K562 (cell line): ENCODE measurements around the gene PPP1R15B. TPM values are rescaled to one million over a fixed set of nuclear protein-coding genes. Genes with fewer than 3 reads are reported as not detected.

Source experiments
- ATAC-seq: fragments of 200-7000 bp; cut with Tn5 transposase; 3 replicates; pipeline ENCODE4 v1.9.1; 2020; ENCODE audit warnings: moderate library complexity
- BruUV-seq: library from RNA; stranded (reverse); fragments of 400-500 nt; replicated peaks from 2 replicates; lab custom pipeline; 2021; lab: Mats Ljungman, UMichigan
- CTCF ChIA-PET: fragments of 300-600 bp; formaldehyde crosslinking; extraction: SDS; loops from one replicate; lab custom pipeline; 2021; ENCODE audit warnings: low intra/inter-chr PET ratio; lab: Yijun Ruan, JAX
- POLR2A ChIA-PET: fragments of 300-600, 350-650 bp; sonication (Branson Sonifier 250); formaldehyde crosslinking; extraction: SDS; loops from one replicate; lab custom pipeline; 2021; ENCODE audit warnings: antibody characterized with exemption, inconsistent platforms; lab: Yijun Ruan, JAX
- DNase-seq, 4 experiments: peaks; one replicate each; pipeline versions ENCODE4 v3.0.0 to v3.0.0-alpha.2; 2011 to 2018; ENCODE audit warnings: low spot score in 3 of 4, mixed read lengths in 3 of 4; ENCODE audit errors: extremely low read depth in 1 of 4
- FAIRE-seq: peaks from 2 replicates; lab custom pipeline; 2011; peaks lifted over from hg19 to GRCh38; lab: Jason Lieb, UNC
- H2AFZ ChIP-seq: 2 replicates; pipeline ENCODE4 v1.6.0; 2011; ENCODE audit warnings: low read depth, low read length, control low read depth, inconsistent platforms
- H3K27ac ChIP-seq: fragments of 200-600 bp; 3 replicates; pipeline ENCODE4 v1.8.0; 2011; ENCODE audit warnings: low read depth, mild to moderate bottlenecking, control low read depth, inconsistent platforms, low read length, moderate library complexity, mixed read lengths; ENCODE audit errors: extremely low read depth
- H3K27me3 ChIP-seq, 2 experiments: fragments of 300-600 bp in 1 of 2; 2 replicates in 1 of 2; 3 replicates in 1 of 2; pipeline versions ENCODE4 v1.6.0 to v1.8.0; 2011; ENCODE audit warnings: inconsistent platforms in 2 of 2, low read length in 2 of 2, mild to moderate bottlenecking in 1 of 2, mixed read lengths in 1 of 2, moderate library complexity in 1 of 2; ENCODE audit not compliant: control insufficient read depth in 2 of 2, insufficient read depth in 2 of 2
- H3K36me3 ChIP-seq: fragments of 300-600 bp; 3 replicates; pipeline ENCODE4 v1.8.0; 2011; ENCODE audit warnings: mild to moderate bottlenecking, low read length, inconsistent platforms; ENCODE audit not compliant: control insufficient read depth, insufficient read depth
- H3K4me1 ChIP-seq, 2 experiments: fragments of 200-600 bp in 1 of 2; replicated peaks in 1 of 2; 2 replicates in 1 of 2; 3 replicates in 1 of 2; pipeline versions ENCODE4 v1.5.1 to v1.8.0; 2011; ENCODE audit warnings: inconsistent platforms in 2 of 2, low read length in 2 of 2, mild to moderate bottlenecking in 1 of 2, mixed read lengths in 1 of 2, moderate library complexity in 1 of 2; ENCODE audit not compliant: control insufficient read depth in 2 of 2, insufficient read depth in 2 of 2
- H3K4me2 ChIP-seq: 2 replicates; pipeline ENCODE4 v1.6.1; 2011; ENCODE audit warnings: low read length, control low read depth, inconsistent platforms, mixed read lengths; ENCODE audit not compliant: insufficient read depth
- H3K4me3 ChIP-seq: fragments of 200-600 bp; sonication (generic), shearing (Covaris generic); 2 replicates; pipeline ENCODE4 v1.5.1; 2016; ENCODE audit warnings: control low read depth, inconsistent platforms
- H3K79me2 ChIP-seq: fragments of 200-600 bp; 3 replicates; pipeline ENCODE4 v1.8.0; 2011; ENCODE audit warnings: low read length, inconsistent platforms; ENCODE audit not compliant: control insufficient read depth, insufficient read depth
- H3K9ac ChIP-seq, 2 experiments: 2 replicates each; pipeline versions ENCODE4 v1.6.0 to v1.6.1; 2011; ENCODE audit warnings: low read depth in 2 of 2, low read length in 2 of 2, control low read depth in 1 of 2, inconsistent platforms in 1 of 2, mild to moderate bottlenecking in 1 of 2, mixed read lengths in 1 of 2; ENCODE audit not compliant: insufficient read depth in 1 of 2
- H3K9me1 ChIP-seq: one replicate; pipeline ENCODE4 v1.6.0; 2011; ENCODE audit warnings: inconsistent platforms, mild to moderate bottlenecking, low read length, moderate library complexity; ENCODE audit not compliant: control insufficient read depth, insufficient read depth
- H3K9me3 ChIP-seq: replicated peaks from 2 replicates; pipeline ENCODE4 v1.5.1; 2011; ENCODE audit warnings: low read depth, low read length, inconsistent platforms; ENCODE audit not compliant: control insufficient read depth, insufficient read depth
- H4K20me1 ChIP-seq: replicated peaks from 2 replicates; pipeline ENCODE4 v1.6.1; 2011; ENCODE audit warnings: low read length, inconsistent platforms, mixed read lengths; ENCODE audit not compliant: control insufficient read depth, insufficient read depth
- CTBP1 ChIP-seq: fragments of 450-650 bp; IDR thresholded peaks from 2 replicates; pipeline ENCODE4 v1.6.1; 2016; ENCODE audit warnings: borderline replicate concordance
- LEF1 ChIP-seq: fragments of 450-650 bp; IDR thresholded peaks from 2 replicates; pipeline ENCODE4 v1.6.1; 2016; ENCODE audit warnings: mild to moderate bottlenecking
- NR2C1 ChIP-seq, 2 experiments: fragments of 450-650 bp; IDR thresholded peaks; 2 replicates each; pipeline ENCODE4 v1.6.1; 2017; ENCODE audit warnings: mild to moderate bottlenecking in 2 of 2, antibody characterized with exemption in 1 of 2, inconsistent platforms in 1 of 2, missing compliant biosample characterization in 1 of 2, missing genetic modification characterization in 1 of 2
- PRDM10 ChIP-seq: fragments of 450-650 bp; IDR thresholded peaks from 2 replicates; pipeline ENCODE4 v1.6.1; 2018; ENCODE audit not compliant: partially characterized antibody
- TEAD1 ChIP-seq, 2 experiments: fragments of 450-650 bp in 1 of 2; sonication (generic) in 1 of 2; formaldehyde crosslinking; IDR thresholded peaks; 2 replicates each; pipeline versions ENCODE4 v1.4.0 to v1.8.0; 2020 to 2022; ENCODE audit warnings: mild to moderate bottlenecking in 2 of 2, missing genetic modification reagents in 1 of 2
- ZNF12 ChIP-seq: sonication (generic); formaldehyde crosslinking; IDR thresholded peaks from 2 replicates; pipeline ENCODE4 v1.4.0; 2020; ENCODE audit warnings: mild to moderate bottlenecking, missing genetic modification reagents
- WGBS: fragments of 100-300 bp; shearing (Covaris generic); methylation state at CpG from one replicate; pipeline ENCODE4 v1.1.6; 2016; ENCODE audit warnings: low coverage, mixed read lengths; ENCODE audit not compliant: insufficient coverage; ENCODE audit errors: missing lambda C conversion rate; 5-methylcytosine and 5-hydroxymethylcytosine counted together
- in situ Hi-C: fragments of 300-500 bp; cut with MboI; formaldehyde crosslinking; loops from 4 replicates; pipeline ENCODE4 v1.15.0; 2018; ENCODE audit warnings: inconsistent platforms, mixed read lengths
- intact Hi-C: fragments of 100-400 bp; cut with micrococcal nuclease; formaldehyde crosslinking; loops from 2 replicates; pipeline ENCODE4 v1.14.2; 2022
- polyA plus RNA-seq, 8 experiments: library from polyadenylated mRNA; depleted of rRNA in 4 of 8; stranded (reverse) in 5 of 8; unstranded in 3 of 8; fragments of >200 nt; fragmentation: Nextera tagmentation in 2 of 8; fragmentation: Illumina TruSeq in 1 of 8; extraction: Ambion mirVana in 2 of 8; extraction: Trizol in 1 of 8; gene quantifications; 2 replicates each; pipeline versions ENCODE4 v1.2.1 to v1.2.3, GENCODE V29; 2011 to 2014; ENCODE audit warnings: inconsistent platforms in 1 of 8, missing spikeins in 1 of 8
- total RNA-seq, 7 experiments: library from RNA; depleted of rRNA in 6 of 7; stranded (reverse); fragments of >200 nt in 6 of 7; fragmentation: Illumina TruSeq in 2 of 7; extraction: Trizol in 2 of 7; gene quantifications; 2 replicates each; pipeline versions ENCODE4 v1.2.1 to v1.2.3, GENCODE V29; 2011 to 2021; ENCODE audit warnings: low replicate concordance in 1 of 7

PPP1R15B gene
- total and polyA plus RNA-seq, 9 of the 15 experiments (the other 6 are each of a cell fraction or from before 2014, with no cell fraction given), result 17.0 to 48.1 (median 30.8) TPM

GRCh38 chr1:204448344-204448964 is 36.8 kb upstream of the PPP1R15B start:
- Histone ChIP-seq H3K9ac (no peak overlapping the region), H4K20me1 (0 out of 2 replicates have a peak, but pooled peaks cover 6% of the 10 kb centered on the region), H3K36me3 (no peaks in the 10 kb centered on the region; the same call in 2 of the 3 replicates), H3K4me2 (no peak overlapping the region), H3K79me2 (no peaks in the 10 kb centered on the region), H3K4me3 (no peak overlapping the region), H3K9me1 (no peaks in the 10 kb centered on the region), H3K4me1 (peaks cover 0 to 4% of the 10 kb centered on the region in 2 experiments; a peak in 1 of 5 replicates), H3K27me3 (peaks cover 17 to 53% of the 10 kb centered on the region in 2 experiments), H3K9me3 (no peaks in the 10 kb centered on the region), H3K27ac (no peak overlapping the region), H2AFZ (no peak overlapping the region)
- ATAC-seq, result no peak
- POLR2A ChIA-PET, result interaction anchor here (0.5 to 1.5 kb wide), 8 partner anchors 10 to 545 kb away, joined by 3 to 5 read pairs (median 3); no protein-coding TSS in a partner anchor
- intact Hi-C loops, result no loop called here
- in situ Hi-C loops, result loop anchor here (5.0 kb wide), 1 partner anchor 54 kb away; no protein-coding TSS in a partner anchor
- DNase-seq, result no peak
- 8% methylated on average over 7 of the region's 7 CpGs for WGBS
- FAIRE-seq, result no peak
- TF ChIP-seq TEAD1 (CRISPR knock-in tag; IDR thresholded peaks at IDR 0.05) (no peak), PRDM10 (peak; percentile 42), ZNF12 (CRISPR knock-in tag) (no peak), NR2C1 (IDR thresholded peaks at IDR 0.05) (no peak), NR2C1 (tag; IDR thresholded peaks at IDR 0.05) (no peak), CTBP1 (0 out of 2 replicates have a peak, but pooled peaks have one; percentile 31), LEF1 (no peak)
- CTCF ChIA-PET, result interaction anchor here (0.7 kb wide), 1 partner anchor 204 kb away, joined by 4 read pairs; no protein-coding TSS in a partner anchor
- BruUV-seq, result no TSS peak
